GM19372 (cell line): ENCODE data around the gene DNAJC5.
A peak's percentile ranks its signal among the peaks of the same experiment; 100 is the strongest.

ENCODE experiments used
- ATAC-seq: cut with Tn5 transposase; IDR thresholded peaks from one replicate; pipeline ENCODE4 v1.9.1; 2021; ENCODE audit warnings: mild to moderate bottlenecking, low read depth, moderate library complexity; ENCODE audit not compliant: unreplicated experiment

The DNAJC5 gene

GRCh38 chr20:63882257-63883200 lies 12.4 kb upstream of the DNAJC5 start:
- ATAC-seq = no peak

- no peak for ATAC-seq
Observed at GRCh38 chr20:63883201-63883593, 11.7 kb upstream of the DNAJC5 start.

GRCh38 chr20:63884506-63885263 lies 10.2 kb upstream of the DNAJC5 start:
- no peak for ATAC-seq

- ATAC-seq = no peak
Observed at GRCh38 chr20:63885264-63886053, 9.5 kb upstream of the DNAJC5 start.

- no peak for ATAC-seq
Observed at GRCh38 chr20:63886054-63886419, 8.9 kb upstream of the DNAJC5 start.

GRCh38 chr20:63886921-63887320 lies 8.0 kb upstream of the DNAJC5 start:
- ATAC-seq = no peak

- no peak for ATAC-seq
Observed at GRCh38 chr20:63889241-63890200, 5.4 kb upstream of the DNAJC5 start.

GRCh38 chr20:63890201-63890576 lies 4.7 kb upstream of the DNAJC5 start:
- ATAC-seq = no peak

GRCh38 chr20:63890616-63891015 lies 4.3 kb upstream of the DNAJC5 start:
- ATAC-seq = no peak

- ATAC-seq = no peak
Observed at GRCh38 chr20:63891061-63892002, 3.6 kb upstream of the DNAJC5 start.

- no peak for ATAC-seq
Observed at GRCh38 chr20:63892402-63892801, 2.5 kb upstream of the DNAJC5 start.

- no peak for ATAC-seq
Observed at GRCh38 chr20:63893999-63894357, 948 bp upstream of the DNAJC5 start.

GRCh38 chr20:63895202-63895951 lies 451 bp downstream of the DNAJC5 start:
- peak; percentile 23 for ATAC-seq

GRCh38 chr20:63895952-63896263 lies 982 bp downstream of the DNAJC5 start:
- ATAC-seq = no peak

GRCh38 chr20:63896264-63897105 lies 1.6 kb downstream of the DNAJC5 start:
- ATAC-seq = no peak

- ATAC-seq = no peak
Observed at GRCh38 chr20:63897978-63898561, 3.1 kb downstream of the DNAJC5 start.
